ENCODE data around the gene CAP2.
"Not testable (repeated sequence)": the region's sequence is repeated elsewhere in the genome, so short reads cannot be mapped to it uniquely, and the experiment has no call there.

Gene CAP2

GRCh38 chr6:17580518-17581048 lies 187.2 kb downstream of the CAP2 start:
- DNase-seq (ENCODE audit: low read depth): no peak

- DNase-seq (ENCODE audit: low read depth): not testable (repeated sequence)
These were observed 187.9 kb downstream of the CAP2 start for GRCh38 chr6:17581282-17581681.

GRCh38 chr6:17583811-17584210 lies 190.4 kb downstream of the CAP2 start:
- DNase-seq (ENCODE audit: low read depth): no peak

- no peak for DNase-seq (ENCODE audit: low read depth)
These were observed 190.9 kb downstream of the CAP2 start for GRCh38 chr6:17584241-17584803.

GRCh38 chr6:17585766-17586490 lies 192.5 kb downstream of the CAP2 start:
- DNase-seq (ENCODE audit: low read depth): no peak

- not testable (repeated sequence) for DNase-seq (ENCODE audit: low read depth)
These were observed 193.2 kb downstream of the CAP2 start for GRCh38 chr6:17586623-17587022.

- no peak for DNase-seq (ENCODE audit: low read depth)
These were observed 194.6 kb downstream of the CAP2 start for GRCh38 chr6:17588011-17588410.

- DNase-seq (ENCODE audit: low read depth): peak; percentile 86
These were observed 196.2 kb downstream of the CAP2 start for GRCh38 chr6:17589406-17590096.

GRCh38 chr6:17591287-17591686 lies 197.9 kb downstream of the CAP2 start:
- DNase-seq (ENCODE audit: low read depth): no peak

GRCh38 chr6:17593246-17593645 lies 199.9 kb downstream of the CAP2 start:
- DNase-seq (ENCODE audit: low read depth): no peak

GRCh38 chr6:17596085-17596484 lies 202.7 kb downstream of the CAP2 start:
- no peak for DNase-seq (ENCODE audit: low read depth)

GRCh38 chr6:17599877-17600526 lies 206.6 kb downstream of the CAP2 start, which contains the start of gene FAM8A1:
FAM8A1 (plus strand) TSS chr6:17600302; CDS start chr6:17600410, 108 bp downstream.
- DNase-seq (ENCODE audit: low read depth): no peak

- no peak for DNase-seq (ENCODE audit: low read depth)
These were observed 207.4 kb downstream of the CAP2 start for GRCh38 chr6:17600527-17601385.

GRCh38 chr6:17601386-17601703 lies 207.9 kb downstream of the CAP2 start:
- DNase-seq (ENCODE audit: low read depth): no peak

GRCh38 chr6:17602888-17603287 lies 209.5 kb downstream of the CAP2 start:
- DNase-seq (ENCODE audit: low read depth): no peak

- no peak for DNase-seq (ENCODE audit: low read depth)
These were observed 213.2 kb downstream of the CAP2 start for GRCh38 chr6:17606606-17607005.
